Measurements from ENCODE around the gene GDA.

- TF ChIP-seq CTCF (IDR thresholded peaks at IDR 0.05; ENCODE audit: low read depth, low read length) = no peak
- no peak for TF ChIP-seq MAX (IDR thresholded peaks at IDR 0.05; ENCODE audit: low read depth, low read length)
- TF ChIP-seq POLR2A (IDR thresholded peaks at IDR 0.05; ENCODE audit: extremely low read depth, insufficient read length) = no peak
- TF ChIP-seq MYC (IDR thresholded peaks at IDR 0.05; ENCODE audit: low read depth, low read length) = no peak
Observed at GRCh38 chr9:72130321-72130720, 18.9 kb upstream of the GDA start.

Data from NB4 (cell line).